Smooth muscle cell of the pulmonary artery (primary cell): ENCODE results near the gene MVB12A. TPM values are rescaled to one million over a fixed set of nuclear protein-coding genes. Genes with fewer than 3 reads are reported as not detected.

Source experiments
- total RNA-seq: library from RNA; depleted of rRNA; stranded (reverse); fragments of >200 nt; gene quantifications from 2 replicates; pipeline ENCODE4 v1.2.3, GENCODE V29; 2014

MVB12A gene
- 30.5 and 36.6 TPM in 2 replicates for total RNA-seq

GRCh38 chr19:17419621-17420474 is at the start of gene MVB12A:
Gene MVB12A (plus strand): TSS chr19:17420047. CDS start chr19:17420136, 89 bp downstream.

GRCh38 chr19:17376935-17377600 is 42.8 kb upstream of the MVB12A start, which contains the start of gene PLVAP:
Gene PLVAP (minus strand): TSS chr19:17377342. CDS start chr19:17377288, 54 bp downstream.

GRCh38 chr19:17393914-17394313 is 25.9 kb upstream of the MVB12A start, which contains the start of gene CCDC194:
Gene CCDC194 (minus strand): TSS chr19:17394196. CDS start chr19:17394158, 38 bp downstream.

GRCh38 chr19:17405250-17406045 is 14.4 kb upstream of the MVB12A start, which contains the start of gene BST2:
Gene BST2 (minus strand): TSS chr19:17405630. CDS start chr19:17405575, 55 bp downstream.

GRCh38 chr19:17448131-17448967 is 28.5 kb downstream of the MVB12A start, which contains the start of gene TMEM221:
Gene TMEM221 (minus strand): TSS chr19:17448668. CDS start chr19:17448462, 206 bp downstream.

GRCh38 chr19:17460372-17461230 is 40.8 kb downstream of the MVB12A start, which contains the start of gene NXNL1:
Gene NXNL1 (minus strand): TSS chr19:17460926. CDS start chr19:17460869, 57 bp downstream.

GRCh38 chr19:17470068-17470841 is 50.4 kb downstream of the MVB12A start, which contains the start of gene SLC27A1:
Gene SLC27A1 (plus strand): TSS chr19:17470524. CDS start chr19:17470541, 17 bp downstream.

Other genes starting within 250 kb of the MVB12A start
- gene USE1, start 204.7 kb upstream of the MVB12A start, total RNA-seq: 14.5 and 17.8 TPM in 2 replicates
- 2.7 and 5.0 TPM in 2 replicates for gene OCEL1, start 193.8 kb upstream of the MVB12A start, total RNA-seq
- gene NR2F6, start 174.1 kb upstream of the MVB12A start, total RNA-seq: 41.2 and 59.3 TPM in 2 replicates
- gene USHBP1, start 155.3 kb upstream of the MVB12A start, total RNA-seq: 0.07 TPM in 1 of 2 replicates, not detected in the other
- gene BABAM1, start 152.6 kb upstream of the MVB12A start, total RNA-seq: 61.7 and 68.7 TPM in 2 replicates
- 0.40 and 0.52 TPM in 2 replicates for gene ANKLE1, start 138.1 kb upstream of the MVB12A start, total RNA-seq
- 13.8 and 14.9 TPM in 2 replicates for gene ABHD8, start 116.6 kb upstream of the MVB12A start, total RNA-seq
- 31.6 and 31.7 TPM in 2 replicates for gene MRPL34, start 114.2 kb upstream of the MVB12A start, total RNA-seq
- 29.8 and 36.2 TPM in 2 replicates for gene DDA1, start 110.5 kb upstream of the MVB12A start, total RNA-seq
- 7.8 and 8.8 TPM in 2 replicates for gene ANO8, start 85.2 kb upstream of the MVB12A start, total RNA-seq
- 12.6 and 19.0 TPM in 2 replicates for gene GTPBP3, start 82.5 kb upstream of the MVB12A start, total RNA-seq
- gene PLVAP, start 42.7 kb upstream of the MVB12A start, total RNA-seq: 0.20 and 0.33 TPM in 2 replicates
- 0.26 TPM in 1 of 2 replicates, not detected in the other for gene CCDC194, start 25.9 kb upstream of the MVB12A start, total RNA-seq
- 7.3 and 63.1 TPM in 2 replicates for gene BST2, start 14.4 kb upstream of the MVB12A start, total RNA-seq
- 0.20 and 0.23 TPM in 2 replicates for gene TMEM221, start 28.6 kb downstream of the MVB12A start, total RNA-seq
- gene NXNL1, start 40.9 kb downstream of the MVB12A start, total RNA-seq: not detected in 2 replicates
- 36.1 and 44.5 TPM in 2 replicates for gene SLC27A1, start 50.5 kb downstream of the MVB12A start, total RNA-seq
- 48.4 and 65.4 TPM in 2 replicates for gene PGLS, start 91.6 kb downstream of the MVB12A start, total RNA-seq
- 123 and 160 TPM in 2 replicates for gene COLGALT1, start 135.6 kb downstream of the MVB12A start, total RNA-seq